ENCODE data around the gene HK1. TPM values are rescaled to one million over a fixed set of nuclear protein-coding genes. Genes with fewer than 3 reads are reported as not detected.
"Not testable (repeated sequence)": the region's sequence is repeated elsewhere in the genome, so short reads cannot be mapped to it uniquely, and the experiment has no call there.

Gene HK1
- total and polyA plus RNA-seq, 2 donors: 37.5 to 130 TPM

DNA sequence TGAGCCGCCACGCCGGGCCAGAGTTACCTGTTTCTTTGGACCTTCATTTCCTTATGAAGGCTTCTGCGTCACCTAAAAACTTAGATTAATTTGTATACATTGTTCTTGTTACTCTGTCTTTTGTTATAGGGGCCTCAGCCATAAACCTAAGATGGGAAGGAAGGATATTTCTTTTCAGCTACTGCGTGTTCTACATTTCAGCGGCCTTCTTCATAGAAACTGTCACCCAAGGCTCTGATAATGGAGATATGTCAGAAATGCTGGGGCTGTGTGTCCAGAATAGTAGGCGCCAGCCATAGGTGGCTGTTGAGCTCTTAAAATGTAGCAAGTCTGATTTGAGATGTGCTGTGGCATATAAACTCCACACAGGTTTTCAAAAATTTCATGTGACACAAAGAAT, 52.9 kb downstream of the HK1 start:
- Histone ChIP-seq H3K4me3 (ENCODE audit: low read depth, low read length) (no peak overlapping the region), H3K27ac (ENCODE audit: low read depth) (no peak overlapping the region), H3K4me1 (ENCODE audit: insufficient read depth) (peaks cover 6% of the 10 kb centered on the region), H3K36me3 (ENCODE audit: insufficient read depth) (no peaks in the 10 kb centered on the region)
- DNase-seq (ENCODE audit: extremely low spot score): no peak
- WGBS: 95% methylated on average over 7 of the region's 7 CpGs

- Histone ChIP-seq H3K36me3 (ENCODE audit: insufficient read depth) (no peaks in the 10 kb centered on the region), H3K4me1 (ENCODE audit: insufficient read depth) (peaks cover 6% of the 10 kb centered on the region), H3K4me3 (ENCODE audit: low read depth, low read length) (no peak overlapping the region), H3K27ac (ENCODE audit: low read depth) (no peak overlapping the region)
- WGBS: 85% methylated on average over 9 of the region's 9 CpGs
- no peak for DNase-seq (ENCODE audit: extremely low spot score)
Measured at GRCh38 chr10:69332278-69333010, 54.1 kb downstream of the HK1 start.

- no peak for DNase-seq (ENCODE audit: extremely low spot score)
- Histone ChIP-seq H3K27ac (ENCODE audit: low read depth) (peak overlapping the region; percentile 55), H3K36me3 (ENCODE audit: insufficient read depth) (no peaks in the 10 kb centered on the region), H3K4me3 (ENCODE audit: low read depth, low read length) (no peak overlapping the region), H3K4me1 (ENCODE audit: insufficient read depth) (peaks cover 6% of the 10 kb centered on the region)
- 41% methylated on average over 3 of the region's 3 CpGs for WGBS
Measured at GRCh38 chr10:69333205-69333604, 54.9 kb downstream of the HK1 start.

GRCh38 chr10:69333865-69334301, 55.6 kb downstream of the HK1 start:
- not testable (repeated sequence) for DNase-seq (ENCODE audit: extremely low spot score); H3K4me3 ChIP-seq (ENCODE audit: low read depth, low read length); H3K4me1 ChIP-seq (ENCODE audit: insufficient read depth); H3K36me3 ChIP-seq (ENCODE audit: insufficient read depth)
- 93% methylated on average over 9 of the region's 9 CpGs for whole genome bisulfite sequencing
- H3K27ac ChIP-seq (ENCODE audit: low read depth): peak overlapping the region; percentile 13

DNA sequence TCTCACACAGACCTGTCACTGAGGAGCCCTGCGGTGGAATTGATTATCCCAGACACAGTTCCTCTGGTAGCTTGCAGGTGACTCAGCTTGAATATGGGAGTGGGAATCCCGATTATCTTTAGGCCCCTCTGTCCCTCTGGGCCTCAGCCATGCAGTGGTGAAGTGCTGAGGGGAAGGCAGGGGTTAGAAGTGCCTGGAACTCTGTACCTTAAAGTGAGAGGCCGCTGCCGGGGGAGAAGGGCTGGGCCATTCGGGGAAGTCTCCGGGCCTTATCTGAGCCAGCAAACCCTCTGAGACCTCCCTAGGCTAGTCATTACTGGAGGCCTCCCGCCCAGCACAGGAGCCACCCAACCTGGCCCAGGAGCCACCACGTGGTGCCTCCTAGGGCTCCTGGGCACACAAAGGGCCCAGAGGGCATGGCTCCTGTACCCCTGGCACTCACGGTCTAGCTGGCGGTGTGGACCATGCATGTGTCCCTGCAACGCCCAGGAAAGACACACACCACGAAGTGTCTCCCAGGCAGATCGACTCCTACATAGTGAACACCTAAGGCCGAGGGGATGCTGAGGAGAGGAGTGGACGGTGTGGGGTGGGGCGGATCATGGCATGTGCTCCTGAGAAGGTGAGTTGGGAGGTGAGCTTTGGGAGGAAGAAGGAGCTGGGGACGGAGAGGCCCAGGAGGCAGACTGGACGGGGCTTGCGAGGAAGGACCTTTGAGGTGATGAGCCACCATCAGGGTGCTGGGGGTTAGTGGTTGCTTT, 56.2 kb downstream of the HK1 start:
- peaks cover 6% of the 10 kb centered on the region for H3K4me1 ChIP-seq (ENCODE audit: insufficient read depth)
- no peak overlapping the region for H3K4me3 ChIP-seq (ENCODE audit: low read depth, low read length)
- no peaks in the 10 kb centered on the region for H3K36me3 ChIP-seq (ENCODE audit: insufficient read depth)
- DNase-seq (ENCODE audit: extremely low spot score): no peak
- 77% methylated on average over 19 of the region's 19 CpGs for WGBS
- peak overlapping the region; percentile 65 for H3K27ac ChIP-seq (ENCODE audit: low read depth)

- DNase-seq (ENCODE audit: extremely low spot score): no peak
- Histone ChIP-seq H3K4me1 (ENCODE audit: insufficient read depth) (peaks cover 6% of the 10 kb centered on the region), H3K4me3 (ENCODE audit: low read depth, low read length) (no peak overlapping the region), H3K27ac (ENCODE audit: low read depth) (peak overlapping the region; percentile 65), H3K36me3 (ENCODE audit: insufficient read depth) (no peaks in the 10 kb centered on the region)
- 29% methylated on average over 13 of the region's 13 CpGs for WGBS
Measured at GRCh38 chr10:69335063-69335587, 56.8 kb downstream of the HK1 start.

DNA sequence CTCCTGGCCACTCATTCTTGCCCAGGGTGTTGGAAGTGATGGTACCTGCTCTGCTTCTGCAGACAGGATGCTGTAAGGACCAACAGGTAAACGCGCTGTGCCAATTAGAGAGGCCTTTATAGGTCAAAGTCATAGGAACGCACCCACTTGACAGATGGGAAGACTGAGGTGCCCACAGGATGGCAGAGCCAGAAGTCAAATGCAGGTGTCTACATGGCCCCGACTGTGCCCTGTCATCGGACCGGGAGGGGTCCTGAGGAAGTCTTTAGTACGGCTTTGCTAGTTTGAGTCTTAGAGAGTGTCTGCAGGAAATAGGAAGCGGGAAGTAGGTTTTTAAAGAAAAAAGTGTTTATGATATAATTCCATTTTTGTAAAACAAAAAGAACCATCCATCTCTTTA, 57.3 kb downstream of the HK1 start:
- Histone ChIP-seq H3K4me1 (ENCODE audit: insufficient read depth) (peaks cover 6% of the 10 kb centered on the region), H3K36me3 (ENCODE audit: insufficient read depth) (no peaks in the 10 kb centered on the region), H3K4me3 (ENCODE audit: low read depth, low read length) (no peak overlapping the region), H3K27ac (ENCODE audit: low read depth) (peak overlapping the region; percentile 63)
- DNase-seq (ENCODE audit: extremely low spot score): no peak
- WGBS: 92% methylated on average over 8 of the region's 8 CpGs

DNA sequence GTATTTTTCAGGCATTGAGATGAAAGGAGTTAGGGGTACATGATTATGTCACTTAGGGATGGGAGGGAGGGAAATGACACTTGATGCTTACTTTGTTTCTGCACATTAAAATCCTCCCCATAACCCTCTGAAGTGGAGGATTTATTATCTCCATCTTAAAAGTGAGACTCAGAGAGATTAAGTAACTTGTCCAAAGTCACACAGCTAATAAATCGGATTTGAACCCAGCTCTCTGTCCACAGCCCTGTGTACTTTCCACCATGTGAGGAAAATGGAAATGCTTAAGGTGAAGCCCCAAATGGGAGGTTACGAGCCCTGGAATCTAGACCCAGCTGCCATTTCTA, 58.6 kb downstream of the HK1 start:
- Histone ChIP-seq H3K36me3 (ENCODE audit: insufficient read depth) (no peaks in the 10 kb centered on the region), H3K4me3 (ENCODE audit: low read depth, low read length) (no peak overlapping the region), H3K4me1 (ENCODE audit: insufficient read depth) (peaks cover 6% of the 10 kb centered on the region), H3K27ac (ENCODE audit: low read depth) (no peak overlapping the region)
- no peak for DNase-seq (ENCODE audit: extremely low spot score)
- WGBS: 87% methylated on average over 2 of the region's 2 CpGs

GRCh38 chr10:69337296-69338132, 59.2 kb downstream of the HK1 start:
- no peak overlapping the region for H3K4me3 ChIP-seq (ENCODE audit: low read depth, low read length)
- DNase-seq (ENCODE audit: extremely low spot score): peak; percentile 82
- peaks cover 4% of the 10 kb centered on the region for H3K4me1 ChIP-seq (ENCODE audit: insufficient read depth)
- H3K36me3 ChIP-seq (ENCODE audit: insufficient read depth): no peaks in the 10 kb centered on the region
- 61% methylated on average over 16 of the region's 16 CpGs for WGBS
- H3K27ac ChIP-seq (ENCODE audit: low read depth): peak overlapping the region; percentile 30

DNA sequence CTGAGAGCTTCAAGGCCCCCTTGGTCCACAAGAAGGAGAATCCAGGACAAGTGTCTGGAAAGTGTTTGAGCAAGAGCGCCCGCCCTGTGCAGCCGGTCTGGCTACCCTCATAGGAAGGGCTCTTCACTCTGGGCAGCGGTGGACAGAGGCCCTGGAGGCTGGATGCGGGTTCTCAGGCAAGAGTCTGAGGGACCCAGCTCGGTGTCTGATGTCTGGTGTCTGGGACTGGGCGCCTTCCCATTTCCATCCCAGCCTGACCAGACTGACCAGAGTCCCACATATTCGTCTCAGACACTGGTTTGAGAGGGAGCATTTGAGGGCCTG, 59.8 kb downstream of the HK1 start:
- no peak for DNase-seq (ENCODE audit: extremely low spot score)
- 79% methylated on average over 8 of the region's 8 CpGs for WGBS
- no peak overlapping the region for H3K4me3 ChIP-seq (ENCODE audit: low read depth, low read length)
- H3K36me3 ChIP-seq (ENCODE audit: insufficient read depth): no peaks in the 10 kb centered on the region
- peak overlapping the region; percentile 30 for H3K27ac ChIP-seq (ENCODE audit: low read depth)
- H3K4me1 ChIP-seq (ENCODE audit: insufficient read depth): peaks cover 4% of the 10 kb centered on the region

GRCh38 chr10:69338547-69339450, 60.5 kb downstream of the HK1 start:
- 65% methylated on average over 9 of the region's 9 CpGs for WGBS
- Histone ChIP-seq H3K4me3 (ENCODE audit: low read depth, low read length) (no peak overlapping the region), H3K4me1 (ENCODE audit: insufficient read depth) (peaks cover 4% of the 10 kb centered on the region), H3K36me3 (ENCODE audit: insufficient read depth) (no peaks in the 10 kb centered on the region), H3K27ac (ENCODE audit: low read depth) (peak overlapping the region; percentile 13)
- DNase-seq (ENCODE audit: extremely low spot score): no peak

GRCh38 chr10:69340695-69341094, 62.4 kb downstream of the HK1 start:
- no peaks in the 10 kb centered on the region for H3K4me1 ChIP-seq (ENCODE audit: insufficient read depth)
- no peaks in the 10 kb centered on the region for H3K36me3 ChIP-seq (ENCODE audit: insufficient read depth)
- WGBS: 75% methylated on average over 9 of the region's 9 CpGs
- no peak overlapping the region for H3K4me3 ChIP-seq (ENCODE audit: low read depth, low read length)
- DNase-seq (ENCODE audit: extremely low spot score): no peak
- no peak overlapping the region for H3K27ac ChIP-seq (ENCODE audit: low read depth)

- Histone ChIP-seq H3K36me3 (ENCODE audit: insufficient read depth) (no peaks in the 10 kb centered on the region), H3K4me3 (ENCODE audit: low read depth, low read length) (no peak overlapping the region), H3K27ac (ENCODE audit: low read depth) (no peak overlapping the region), H3K4me1 (ENCODE audit: insufficient read depth) (no peaks in the 10 kb centered on the region)
- DNase-seq (ENCODE audit: extremely low spot score): no peak
- WGBS: 96% methylated on average over 4 of the region's 4 CpGs
Measured at GRCh38 chr10:69343905-69344304, 65.6 kb downstream of the HK1 start.

Measured in urinary bladder (tissue), 4 donors.